Mesothelial cell of epicardium (in vitro differentiated cells): ENCODE measurements around the gene KLHL26. TPM values are rescaled to one million over a fixed set of nuclear protein-coding genes. Genes with fewer than 3 reads are reported as not detected.

Source experiments
- DNase-seq, 2 experiments: peaks; one replicate each; pipeline ENCODE4 v3.0.0; 2021; ENCODE audit warnings: low spot score in 2 of 2; ENCODE audit not compliant: unreplicated experiment in 2 of 2
- H3K27ac Mint-ChIP-seq: 2 replicates; pipeline ENCODE4 v1.8.0; 2021; ENCODE audit warnings: mixed read lengths
- H3K27me3 Mint-ChIP-seq: 2 replicates; pipeline ENCODE4 v1.8.0; 2021; ENCODE audit warnings: low read depth, mixed read lengths
- H3K36me3 Mint-ChIP-seq: 2 replicates; pipeline ENCODE4 v1.8.0; 2021; ENCODE audit warnings: mixed read lengths
- H3K4me1 Mint-ChIP-seq: 2 replicates; pipeline ENCODE4 v1.8.0; 2021; ENCODE audit warnings: mixed read lengths
- H3K4me3 Mint-ChIP-seq: 2 replicates; pipeline ENCODE4 v1.8.0; 2021; ENCODE audit warnings: mild to moderate bottlenecking, moderate library complexity, mixed read lengths
- H3K9me3 Mint-ChIP-seq: 2 replicates; pipeline ENCODE4 v1.8.0; 2021; ENCODE audit warnings: mixed read lengths
- total RNA-seq: library from RNA; stranded (reverse); gene quantifications from 3 replicates; pipeline ENCODE4 v1.2.1, GENCODE V29; 2021
- TF ChIP-seq, protein P1 (sequence below): fragments of 200-600 bp; sonication (generic); IDR thresholded peaks from one replicate; pipeline ENCODE4 v1.5.0; 2021; ENCODE audit warnings: antibody characterized with exemption; ENCODE audit not compliant: unreplicated experiment

Gene KLHL26
- total RNA-seq, 1 donor from 2014 or later: 12.0 TPM

DNA sequence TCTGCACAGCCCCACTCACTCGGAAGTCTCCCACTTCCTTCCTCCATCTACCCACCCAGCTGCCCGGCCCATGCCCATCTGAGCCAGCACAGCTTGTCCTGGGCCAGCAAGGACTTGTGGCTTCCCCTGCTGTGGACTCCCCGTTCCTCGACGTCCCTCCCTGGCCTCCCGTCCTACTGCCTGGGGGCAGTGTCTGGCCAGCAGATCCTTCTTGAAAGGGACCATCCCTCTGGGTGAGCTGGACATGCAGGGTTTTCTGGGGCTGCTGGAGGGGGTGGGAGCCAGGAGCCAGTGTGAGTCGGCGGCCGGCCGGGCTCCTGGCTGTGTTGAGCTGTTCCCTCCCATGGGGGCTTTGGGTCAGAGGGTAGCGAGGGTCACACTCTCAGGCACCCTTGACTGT, 73.4 kb downstream of the KLHL26 start:
- Mint-ChIP-seq H3K4me3 (no peak overlapping the region), H3K4me1 (peaks cover 7% of the 10 kb centered on the region), H3K36me3 (no peaks in the 10 kb centered on the region), H3K27ac (no peak overlapping the region), H3K27me3 (no peaks in the 10 kb centered on the region), H3K9me3 (peaks cover 7% of the 10 kb centered on the region)
- DNase-seq: no peak
- TF ChIP-seq, protein P1, sequence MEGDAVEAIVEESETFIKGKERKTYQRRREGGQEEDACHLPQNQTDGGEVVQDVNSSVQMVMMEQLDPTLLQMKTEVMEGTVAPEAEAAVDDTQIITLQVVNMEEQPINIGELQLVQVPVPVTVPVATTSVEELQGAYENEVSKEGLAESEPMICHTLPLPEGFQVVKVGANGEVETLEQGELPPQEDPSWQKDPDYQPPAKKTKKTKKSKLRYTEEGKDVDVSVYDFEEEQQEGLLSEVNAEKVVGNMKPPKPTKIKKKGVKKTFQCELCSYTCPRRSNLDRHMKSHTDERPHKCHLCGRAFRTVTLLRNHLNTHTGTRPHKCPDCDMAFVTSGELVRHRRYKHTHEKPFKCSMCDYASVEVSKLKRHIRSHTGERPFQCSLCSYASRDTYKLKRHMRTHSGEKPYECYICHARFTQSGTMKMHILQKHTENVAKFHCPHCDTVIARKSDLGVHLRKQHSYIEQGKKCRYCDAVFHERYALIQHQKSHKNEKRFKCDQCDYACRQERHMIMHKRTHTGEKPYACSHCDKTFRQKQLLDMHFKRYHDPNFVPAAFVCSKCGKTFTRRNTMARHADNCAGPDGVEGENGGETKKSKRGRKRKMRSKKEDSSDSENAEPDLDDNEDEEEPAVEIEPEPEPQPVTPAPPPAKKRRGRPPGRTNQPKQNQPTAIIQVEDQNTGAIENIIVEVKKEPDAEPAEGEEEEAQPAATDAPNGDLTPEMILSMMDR: no peak

DNA sequence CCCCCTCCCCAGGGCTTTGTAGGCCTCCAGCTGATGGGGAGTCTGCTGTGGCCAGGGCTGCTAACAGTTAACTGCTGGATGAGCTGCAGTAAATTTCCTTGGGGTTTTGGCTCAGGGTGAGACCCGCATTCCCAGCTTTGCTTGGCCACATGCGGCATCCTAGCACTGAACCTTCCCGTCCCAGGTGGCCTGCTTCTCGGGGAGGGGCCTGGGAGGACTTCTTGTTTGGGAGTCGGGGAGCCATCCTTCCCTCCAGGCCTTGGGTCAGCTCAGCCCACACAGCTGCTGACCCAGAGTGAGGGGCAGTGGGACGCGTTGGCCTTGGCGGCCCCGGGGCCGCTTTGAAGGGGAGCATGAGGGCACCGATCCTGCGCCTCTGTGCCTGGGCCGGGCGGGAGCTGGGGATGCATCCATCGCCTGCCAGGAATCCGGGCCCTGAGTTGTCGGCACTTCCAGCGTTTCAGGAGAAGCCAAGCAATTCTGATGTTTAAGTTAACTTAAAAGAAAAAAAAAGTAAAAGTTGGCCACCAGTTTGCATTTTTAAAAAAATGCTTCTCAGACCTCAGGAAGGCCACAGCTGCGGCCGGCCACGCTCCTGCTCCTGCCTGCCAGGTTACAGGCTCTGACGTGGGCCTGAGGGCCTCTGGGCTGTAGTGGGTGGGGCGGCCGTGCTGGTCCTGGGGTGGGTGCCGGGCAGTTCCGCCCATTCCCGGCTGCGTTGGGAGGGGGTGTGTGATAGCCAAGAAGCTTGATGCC, 74.3 kb downstream of the KLHL26 start:
- H3K36me3 Mint-ChIP-seq: no peaks in the 10 kb centered on the region
- no peaks in the 10 kb centered on the region for H3K27me3 Mint-ChIP-seq
- no peak overlapping the region for H3K27ac Mint-ChIP-seq
- TF ChIP-seq, protein P1: no peak
- DNase-seq: no peak
- no peak overlapping the region for H3K4me3 Mint-ChIP-seq
- H3K9me3 Mint-ChIP-seq: peaks cover 7% of the 10 kb centered on the region
- H3K4me1 Mint-ChIP-seq: peaks cover 7% of the 10 kb centered on the region

DNA sequence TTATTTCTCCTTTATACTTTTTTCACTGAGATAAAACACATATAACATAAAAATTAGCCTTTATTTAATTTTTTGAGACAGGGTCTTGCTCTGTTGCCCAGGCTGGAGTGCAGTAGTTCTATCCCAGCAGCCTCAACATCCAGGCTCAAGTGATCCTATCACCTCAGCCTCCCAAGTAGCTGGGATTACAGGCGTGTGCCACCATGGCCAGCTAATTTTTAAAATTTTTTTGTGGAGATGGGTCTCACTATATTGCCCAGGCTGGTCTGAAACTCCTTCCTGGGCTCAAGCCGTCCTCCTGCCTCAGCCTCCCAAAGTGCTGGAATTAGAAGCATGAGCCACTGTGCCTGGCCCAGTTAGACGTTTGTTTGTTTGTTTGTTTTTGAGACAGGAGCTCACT, 75.1 kb downstream of the KLHL26 start:
- H3K27me3 Mint-ChIP-seq: no peaks in the 10 kb centered on the region
- peaks cover 7% of the 10 kb centered on the region for H3K4me1 Mint-ChIP-seq
- DNase-seq: no peak
- no peak overlapping the region for H3K4me3 Mint-ChIP-seq
- TF ChIP-seq, protein P1: no peak
- no peaks in the 10 kb centered on the region for H3K36me3 Mint-ChIP-seq
- H3K27ac Mint-ChIP-seq: no peak overlapping the region
- H3K9me3 Mint-ChIP-seq: peaks cover 6% of the 10 kb centered on the region

DNA sequence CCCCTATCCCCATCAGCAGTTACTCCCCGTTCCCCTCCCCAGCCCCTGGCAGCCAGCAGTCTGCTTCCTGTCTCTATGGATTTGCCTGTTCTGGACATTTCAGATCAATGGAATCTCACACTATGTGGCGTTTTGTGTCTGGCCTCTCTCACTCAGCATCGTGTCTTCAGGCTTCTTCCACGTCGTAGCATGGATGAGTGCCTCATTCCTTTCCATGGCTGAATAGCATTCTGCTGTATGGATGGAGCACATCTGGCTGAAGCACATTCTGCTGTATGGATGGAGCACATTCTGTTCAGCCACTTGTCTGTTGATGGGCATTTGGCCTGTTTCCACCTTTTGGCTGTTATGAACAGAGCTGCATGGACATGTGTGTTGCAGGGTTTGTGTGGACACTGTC, 76.2 kb downstream of the KLHL26 start:
- no peak overlapping the region for H3K4me3 Mint-ChIP-seq

DNA sequence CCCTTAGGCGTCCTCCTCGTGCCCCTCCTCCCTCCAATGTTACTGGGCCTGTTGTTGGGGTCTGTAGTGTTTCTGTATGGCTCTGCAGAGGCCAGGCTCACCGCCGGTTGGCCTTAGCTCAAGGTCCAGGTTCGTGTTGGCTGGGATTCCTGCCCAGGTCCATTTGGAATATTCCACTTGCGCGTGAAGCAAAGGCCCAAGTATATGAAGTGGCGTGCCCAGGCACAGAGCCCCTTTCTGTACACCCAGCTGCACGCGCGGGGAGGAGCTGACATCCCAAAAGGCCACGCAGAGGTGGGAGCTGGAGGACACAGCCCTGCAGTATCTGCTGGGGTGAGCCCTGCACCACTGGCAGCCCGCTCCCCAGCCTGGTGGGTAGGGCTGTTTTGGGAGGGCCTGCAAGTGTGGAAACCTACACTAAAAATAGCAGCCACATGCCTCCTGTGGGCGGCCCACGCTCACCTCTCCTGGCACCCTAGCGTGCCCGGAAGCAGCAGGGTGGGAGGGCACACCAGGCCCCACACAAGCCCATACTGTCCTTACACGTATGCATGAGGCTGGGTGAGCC, 76.8 kb downstream of the KLHL26 start:
- H3K9me3 Mint-ChIP-seq: no peaks in the 10 kb centered on the region
- H3K27me3 Mint-ChIP-seq: no peaks in the 10 kb centered on the region
- peaks cover 7% of the 10 kb centered on the region for H3K4me1 Mint-ChIP-seq
- no peaks in the 10 kb centered on the region for H3K36me3 Mint-ChIP-seq
- no peak for DNase-seq
- peak overlapping the region; percentile 50 for H3K27ac Mint-ChIP-seq
- TF ChIP-seq, protein P1: no peak
- no peak overlapping the region for H3K4me3 Mint-ChIP-seq

More for the DNA sequence above, 76.2 kb downstream of the KLHL26 start:
- Mint-ChIP-seq H3K27ac (peak overlapping the region; percentile 50), H3K9me3 (no peaks in the 10 kb centered on the region), H3K36me3 (no peaks in the 10 kb centered on the region), H3K4me1 (peaks cover 7% of the 10 kb centered on the region), H3K27me3 (no peaks in the 10 kb centered on the region)
- TF ChIP-seq, protein P1: no peak
- DNase-seq: no peak
